H1 (cell line): Measurements from ENCODE around the gene SEC14L6. TPM values are rescaled to one million over a fixed set of nuclear protein-coding genes. Genes with fewer than 3 reads are reported as not detected.

ENCODE experiments used
- CTCF ChIA-PET: fragments of 300-600 bp; sonication (Branson Sonifier 250); formaldehyde crosslinking; loops from one replicate; lab custom pipeline; 2021; ENCODE audit not compliant: partially characterized antibody; lab: Charles Lee
- POLR2A ChIA-PET: fragments of 300-600 bp; sonication (Branson Sonifier 250); formaldehyde crosslinking; loops from one replicate; lab custom pipeline; 2021; ENCODE audit warnings: inconsistent platforms; ENCODE audit not compliant: partially characterized antibody; lab: Charles Lee
- DNase-seq, 2 experiments: peaks; one replicate each; pipeline versions ENCODE4 v3.0.0 to v3.0.0-alpha.2; 2010 to 2022; ENCODE audit warnings: low spot score in 2 of 2, low read depth in 1 of 2, mixed read lengths in 1 of 2
- FAIRE-seq: peaks from 2 replicates; lab custom pipeline; 2011; peaks lifted over from hg19 to GRCh38; lab: Jason Lieb, UNC
- H2AFZ ChIP-seq: 2 replicates; pipeline ENCODE4 v1.8.1; 2012; ENCODE audit warnings: low read length, inconsistent platforms
- H2AK5ac ChIP-seq: 2 replicates; pipeline ENCODE4 v1.6.1; 2013; ENCODE audit warnings: low read depth, low read length
- H2BK120ac ChIP-seq: replicated peaks from 2 replicates; pipeline ENCODE3; 2013; ENCODE audit warnings: low read depth, low read length, inconsistent platforms
- H2BK12ac ChIP-seq: 2 replicates; pipeline ENCODE4 v1.6.1; 2013; ENCODE audit warnings: low read depth, low read length
- H2BK15ac ChIP-seq: 2 replicates; pipeline ENCODE4 v1.6.1; 2013; ENCODE audit warnings: low read length
- H2BK20ac ChIP-seq: 2 replicates; pipeline ENCODE4 v1.6.1; 2013; ENCODE audit warnings: low read length
- H2BK5ac ChIP-seq: 2 replicates; pipeline ENCODE4 v1.6.1; 2013; ENCODE audit warnings: low read depth, low read length
- H3K14ac ChIP-seq: 2 replicates; pipeline ENCODE4 v1.6.1; 2013; ENCODE audit warnings: inconsistent platforms; ENCODE audit not compliant: insufficient read length
- H3K18ac ChIP-seq: 2 replicates; pipeline ENCODE4 v1.6.1; 2013; ENCODE audit warnings: low read length; ENCODE audit errors: extremely low read depth
- H3K23ac ChIP-seq: 2 replicates; pipeline ENCODE4 v1.6.1; 2013; ENCODE audit warnings: inconsistent platforms; ENCODE audit not compliant: insufficient read length
- H3K23me2 ChIP-seq: 2 replicates; pipeline ENCODE4 v1.6.1; 2013; ENCODE audit warnings: low read depth, low read length
- H3K27ac ChIP-seq: 2 replicates; pipeline ENCODE4 v1.6.1; 2011; ENCODE audit warnings: low read depth, low read length, inconsistent platforms
- H3K27me3 ChIP-seq, 4 experiments: replicated peaks in 1 of 4; 1 replicate in 1 of 4; 2 replicates in 3 of 4; pipeline versions ENCODE4 v1.6.1 to v1.8.1; 2011 to 2013; ENCODE audit warnings: low read length in 3 of 4, mild to moderate bottlenecking in 3 of 4, inconsistent platforms in 2 of 4, mixed read lengths in 2 of 4, moderate library complexity in 1 of 4; ENCODE audit not compliant: control insufficient read depth in 3 of 4, insufficient read depth in 3 of 4; ENCODE audit errors: extremely low read depth in 1 of 4
- H3K36me3 ChIP-seq, 4 experiments: 2 replicates each; pipeline versions ENCODE4 v1.6.1 to v1.8.1; 2011 to 2013; ENCODE audit warnings: mild to moderate bottlenecking in 4 of 4, low read length in 3 of 4, moderate library complexity in 2 of 4, control low read depth in 1 of 4, inconsistent platforms in 1 of 4; ENCODE audit not compliant: insufficient read depth in 4 of 4, control insufficient read depth in 2 of 4
- H3K4ac ChIP-seq: replicated peaks from 2 replicates; pipeline ENCODE3; 2013; ENCODE audit warnings: low read length, low read depth, mixed read lengths, inconsistent platforms; ENCODE audit not compliant: insufficient read length
- H3K4me1 ChIP-seq, 4 experiments: replicated peaks in 1 of 4; 1 replicate in 1 of 4; 2 replicates in 3 of 4; pipeline versions ENCODE4 v1.6.1 to v1.8.1; 2011 to 2013; ENCODE audit warnings: low read length in 3 of 4, inconsistent platforms in 2 of 4, mixed read lengths in 1 of 4; ENCODE audit not compliant: insufficient read depth in 4 of 4, control insufficient read depth in 3 of 4
- H3K4me2 ChIP-seq, 2 experiments: 2 replicates each; pipeline versions ENCODE4 v1.6.1 to v1.8.1; 2011 to 2013; ENCODE audit warnings: low read depth in 2 of 2, low read length in 2 of 2, control low read depth in 1 of 2, inconsistent platforms in 1 of 2, mild to moderate bottlenecking in 1 of 2; ENCODE audit not compliant: insufficient read depth in 1 of 2
- H3K4me3 ChIP-seq, 4 experiments: fragments of 200-600, 300-600 bp in 1 of 4; sonication (generic), shearing (Covaris generic), sonication (Bioruptor Twin) in 1 of 4; 2 replicates each; pipeline versions ENCODE4 v1.5.1 to v1.8.1; 2011 to 2016; ENCODE audit warnings: low read length in 4 of 4, low read depth in 3 of 4, control low read depth in 2 of 4, inconsistent platforms in 2 of 4, mild to moderate bottlenecking in 2 of 4, mixed read lengths in 1 of 4, moderate library complexity in 1 of 4; ENCODE audit not compliant: insufficient read depth in 2 of 4; ENCODE audit errors: extremely low read depth in 1 of 4
- H3K56ac ChIP-seq: replicated peaks from 2 replicates; pipeline ENCODE3; 2013; ENCODE audit warnings: low read depth, mild to moderate bottlenecking, mixed read lengths, low read length, inconsistent platforms; ENCODE audit not compliant: insufficient read length
- H3K79me1 ChIP-seq: 2 replicates; pipeline ENCODE4 v1.6.1; 2013; ENCODE audit warnings: low read depth, low read length, control low read depth
- H3K79me2 ChIP-seq, 2 experiments: 2 replicates each; pipeline versions ENCODE4 v1.6.1 to v1.8.1; 2012 to 2013; ENCODE audit warnings: low read length in 2 of 2, mild to moderate bottlenecking in 2 of 2, inconsistent platforms in 1 of 2; ENCODE audit not compliant: insufficient read depth in 2 of 2, control insufficient read depth in 1 of 2
- H3K9ac ChIP-seq, 4 experiments: replicated peaks in 1 of 4; 1 replicate in 1 of 4; 2 replicates in 3 of 4; pipeline versions ENCODE4 v1.6.1 to v1.8.1; 2011 to 2013; ENCODE audit warnings: low read depth in 3 of 4, low read length in 3 of 4, control low read depth in 2 of 4, mild to moderate bottlenecking in 2 of 4, moderate library complexity in 2 of 4, inconsistent platforms in 1 of 4; ENCODE audit errors: extremely low read depth in 1 of 4
- H3K9me3 ChIP-seq, 2 experiments: 2 replicates each; pipeline versions ENCODE4 v1.6.1 to v1.8.1; 2012 to 2013; ENCODE audit warnings: mild to moderate bottlenecking in 2 of 2, moderate library complexity in 2 of 2, control low read depth in 1 of 2, inconsistent platforms in 1 of 2, low read depth in 1 of 2, low read length in 1 of 2, mixed read lengths in 1 of 2; ENCODE audit not compliant: insufficient read depth in 2 of 2
- H4K20me1 ChIP-seq, 2 experiments: replicated peaks in 1 of 2; 2 replicates each; pipeline versions ENCODE3 to v1.8.1; 2011 to 2013; ENCODE audit warnings: inconsistent platforms in 2 of 2, low read length in 2 of 2, mild to moderate bottlenecking in 1 of 2; ENCODE audit not compliant: insufficient read depth in 2 of 2, control insufficient read depth in 1 of 2
- H4K5ac ChIP-seq: 2 replicates; pipeline ENCODE4 v1.6.1; 2013; ENCODE audit warnings: low read length, low read depth, mixed read lengths, inconsistent platforms; ENCODE audit not compliant: insufficient read length
- H4K8ac ChIP-seq: 2 replicates; pipeline ENCODE4 v1.8.0; 2013; ENCODE audit warnings: mild to moderate bottlenecking, moderate library complexity, low read length, inconsistent platforms; ENCODE audit not compliant: insufficient read depth; ENCODE audit errors: extremely low read depth
- H4K91ac ChIP-seq: replicated peaks from 2 replicates; pipeline ENCODE3; 2013; ENCODE audit warnings: low read length, mixed read lengths, inconsistent platforms; ENCODE audit not compliant: insufficient read length
- CBX8 ChIP-seq: fragments of 300-800, 300-1000 bp; sonication (generic); IDR thresholded peaks from 2 replicates; pipeline ENCODE4 v1.7.1; 2016; ENCODE audit warnings: low read depth, low read length, borderline replicate concordance
- EZH2 ChIP-seq: fragments of 200-600 bp; sonication (generic); IDR thresholded peaks from 2 replicates; pipeline ENCODE4 v1.7.1; 2012; ENCODE audit warnings: low read depth, mild to moderate bottlenecking, moderate library complexity, low read length, inconsistent platforms; ENCODE audit not compliant: severe bottlenecking
- JUN ChIP-seq: IDR thresholded peaks from 2 replicates; pipeline ENCODE4 v1.6.1; 2011; ENCODE audit warnings: low read depth, mild to moderate bottlenecking, improper control_type of control experiment, low read length
- KDM4A ChIP-seq: IDR thresholded peaks from one replicate; pipeline ENCODE4 v1.7.1; 2012; ENCODE audit warnings: low read depth, mild to moderate bottlenecking, moderate library complexity, low read length, inconsistent platforms; ENCODE audit not compliant: severe bottlenecking
- PHF8 ChIP-seq: fragments of 200-600 bp; sonication (generic); conservative IDR thresholded peaks from 2 replicates; pipeline ENCODE4 v1.7.1; 2012; ENCODE audit warnings: low read depth, mild to moderate bottlenecking, inconsistent platforms, low read length, moderate library complexity
- POU5F1 ChIP-seq: IDR thresholded peaks from 2 replicates; pipeline ENCODE4 v1.6.1; 2011; ENCODE audit warnings: low read depth, mild to moderate bottlenecking, low read length, moderate library complexity
- RAD21 ChIP-seq, 2 experiments: IDR thresholded peaks in 1 of 2; conservative IDR thresholded peaks in 1 of 2; 2 replicates each; pipeline ENCODE4 v1.6.1; 2011; ENCODE audit warnings: low read depth in 2 of 2, low read length in 2 of 2, improper control_type of control experiment in 1 of 2, inconsistent platforms in 1 of 2, mild to moderate bottlenecking in 1 of 2, moderate library complexity in 1 of 2
- SIRT6 ChIP-seq: IDR thresholded peaks from one replicate; pipeline ENCODE4 v1.7.1; 2012; ENCODE audit warnings: low read length, inconsistent platforms
- SRF ChIP-seq: IDR thresholded peaks from 2 replicates; pipeline ENCODE4 v1.6.1; 2011; ENCODE audit warnings: mild to moderate bottlenecking, low read depth, low read length, moderate library complexity
- ZNF274 ChIP-seq: IDR thresholded peaks from 2 replicates; pipeline ENCODE4 v1.7.0; 2012; ENCODE audit warnings: low read length, borderline replicate concordance; ENCODE audit errors: extremely low read depth
- WGBS, 2 experiments: shearing (Covaris generic) in 1 of 2; methylation state at CpG; one replicate each; pipeline versions ENCODE4 v1.1.6 to v1.1.7; 2013 to 2015; ENCODE audit warnings: low lambda C conversion rate in 2 of 2, mixed read lengths in 2 of 2, inconsistent platforms in 1 of 2, low coverage in 1 of 2, missing lambda C conversion rate in 1 of 2; ENCODE audit not compliant: insufficient replicate concordance in 2 of 2, insufficient coverage in 1 of 2, insufficient read length in 1 of 2; ENCODE audit errors: extremely low coverage in 1 of 2, missing lambda C conversion rate in 1 of 2; 5-methylcytosine and 5-hydroxymethylcytosine counted together
- polyA plus RNA-seq, 7 experiments: library from polyadenylated mRNA; depleted of rRNA in 3 of 7; stranded (reverse) in 5 of 7; unstranded in 2 of 7; fragments of >200 nt in 5 of 7; fragments of 200-250 nt in 2 of 7; gene quantifications; 1 replicate in 5 of 7; 2 replicates in 1 of 7; 4 replicates in 1 of 7; pipeline versions ENCODE4 v1.2.1 to v1.2.3, GENCODE V29; 2011 to 2013; ENCODE audit warnings: missing spikeins in 2 of 7, mixed read lengths in 2 of 7
- total RNA-seq: library from RNA; stranded (reverse); fragmentation: NEBNext Ultra II Directional; extraction: Animal tissue kit (Norgen Biotek cat#: 25700); gene quantifications from 2 replicates; pipeline ENCODE4 v1.2.1, GENCODE V29; 2021

SEC14L6 gene
- total and polyA plus RNA-seq, 2 of the 8 experiments (the other 6 are each of a cell fraction or from before 2014, with no cell fraction given), result 0.63 to 2.1 TPM

- peaks cover 5 to 13% (median 11%) of the 10 kb centered on the region in 4 experiments for H3K27me3 ChIP-seq
- no peak overlapping the region for H2AFZ ChIP-seq
- H4K20me1 ChIP-seq, result no peaks in the 10 kb centered on the region
- no peak overlapping the region for H3K9ac ChIP-seq
- WGBS, 2 experiments, result 90% methylated on average over 4 of the region's 4 CpGs; no CpG with 5 or more reads in 1 of the 2 experiments
- H3K4me2 ChIP-seq, result no peak overlapping the region
- POLR2A ChIA-PET, result no interaction called here
- no peak overlapping the region for H3K14ac ChIP-seq
- no peaks in the 10 kb centered on the region for H3K9me3 ChIP-seq
- H3K36me3 ChIP-seq, result no peaks in the 10 kb centered on the region
- H4K91ac ChIP-seq, result no peak overlapping the region
- CTCF ChIA-PET, result interaction anchor here (0.7 to 1.4 kb wide), 5 partner anchors 10 to 208 kb away, joined by 3 to 4 read pairs (median 3); no protein-coding TSS in a partner anchor
- H2BK15ac ChIP-seq, result no peak overlapping the region
- H3K18ac ChIP-seq, result no peak overlapping the region
- H3K23me2 ChIP-seq, result no peaks in the 10 kb centered on the region; the same call in 1 of the 2 replicates
- no peak overlapping the region for H3K23ac ChIP-seq
- no peaks in the 10 kb centered on the region for H3K79me2 ChIP-seq
- H3K56ac ChIP-seq, result no peak overlapping the region
- no peaks in the 10 kb centered on the region for H3K79me1 ChIP-seq
- peak overlapping the region; percentile 22 for H2BK120ac ChIP-seq
- H3K4ac ChIP-seq, result no peak overlapping the region
- H3K4me1 ChIP-seq, result peaks cover 0 to 5% (median 4%) of the 10 kb centered on the region in 4 experiments; a peak in 2 of 7 replicates
- H2BK5ac ChIP-seq, result no peak overlapping the region
- DNase-seq (no peak), FAIRE-seq (no peak)
- no peak overlapping the region for H4K5ac ChIP-seq
- no peak overlapping the region for H2AK5ac ChIP-seq
- H3K27ac ChIP-seq, result no peak overlapping the region
- TF ChIP-seq KDM4A (no peak), EZH2 (no peak), POU5F1 (no peak), RAD21 (IDR thresholded peaks at IDR 0.05 in 1 of 2, conservative IDR thresholded peaks at IDR 0.05 in 1 of 2; ENCODE audit: low read depth in 2 of 2, low read length in 2 of 2) (no peak), SIRT6 (no peak), CBX8 (no peak), SRF (no peak), ZNF274 (no peak), PHF8 (no peak), JUN (no peak)
- H3K4me3 ChIP-seq, result no peak overlapping the region
- no peak overlapping the region for H2BK20ac ChIP-seq
- no peak overlapping the region for H2BK12ac ChIP-seq
- H4K8ac ChIP-seq, result no peak overlapping the region; the same call in none of the 2 replicates
Measured at GRCh38 chr22:30547188-30547587, 647 bp upstream of the SEC14L6 start.
